ENCODE results near the gene CLMN. TPM values are rescaled to one million over a fixed set of nuclear protein-coding genes. Genes with fewer than 3 reads are reported as not detected.

Gene CLMN
- total and polyA plus RNA-seq, 2 of the 13 experiments (the other 11 are each of a cell fraction or from before 2014, with no cell fraction given), result 15.1 to 16.7 TPM

DNA sequence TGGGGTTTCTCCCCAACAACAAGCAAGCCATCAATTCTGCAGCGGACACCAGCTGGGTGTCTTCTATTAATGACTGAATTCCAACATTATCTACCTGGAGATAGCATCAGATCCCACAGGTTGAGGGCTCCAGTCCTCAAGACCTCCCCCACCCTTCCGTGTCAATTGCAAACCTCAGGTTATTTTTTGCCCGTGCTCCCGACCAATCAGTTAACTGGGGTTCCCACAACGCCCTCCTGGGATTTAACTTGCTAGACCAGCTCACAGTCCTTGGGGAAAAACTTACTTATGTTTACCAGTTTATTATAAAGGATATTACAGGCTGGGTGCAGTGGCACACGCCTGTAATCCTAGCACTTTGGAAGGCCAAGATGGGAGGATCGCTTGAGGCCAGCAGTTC lies 172.1 kb downstream of the CLMN start (continued):
- TF ChIP-seq, protein P1, sequence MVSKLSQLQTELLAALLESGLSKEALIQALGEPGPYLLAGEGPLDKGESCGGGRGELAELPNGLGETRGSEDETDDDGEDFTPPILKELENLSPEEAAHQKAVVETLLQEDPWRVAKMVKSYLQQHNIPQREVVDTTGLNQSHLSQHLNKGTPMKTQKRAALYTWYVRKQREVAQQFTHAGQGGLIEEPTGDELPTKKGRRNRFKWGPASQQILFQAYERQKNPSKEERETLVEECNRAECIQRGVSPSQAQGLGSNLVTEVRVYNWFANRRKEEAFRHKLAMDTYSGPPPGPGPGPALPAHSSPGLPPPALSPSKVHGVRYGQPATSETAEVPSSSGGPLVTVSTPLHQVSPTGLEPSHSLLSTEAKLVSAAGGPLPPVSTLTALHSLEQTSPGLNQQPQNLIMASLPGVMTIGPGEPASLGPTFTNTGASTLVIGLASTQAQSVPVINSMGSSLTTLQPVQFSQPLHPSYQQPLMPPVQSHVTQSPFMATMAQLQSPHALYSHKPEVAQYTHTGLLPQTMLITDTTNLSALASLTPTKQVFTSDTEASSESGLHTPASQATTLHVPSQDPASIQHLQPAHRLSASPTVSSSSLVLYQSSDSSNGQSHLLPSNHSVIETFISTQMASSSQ (IDR thresholded peaks at IDR 0.05; ENCODE audit: low read depth), result no peak
- TF ChIP-seq, protein P1 (CRISPR knock-in tag; IDR thresholded peaks at IDR 0.05; ENCODE audit: borderline replicate concordance), result no peak
- TF ChIP-seq, protein P2, sequence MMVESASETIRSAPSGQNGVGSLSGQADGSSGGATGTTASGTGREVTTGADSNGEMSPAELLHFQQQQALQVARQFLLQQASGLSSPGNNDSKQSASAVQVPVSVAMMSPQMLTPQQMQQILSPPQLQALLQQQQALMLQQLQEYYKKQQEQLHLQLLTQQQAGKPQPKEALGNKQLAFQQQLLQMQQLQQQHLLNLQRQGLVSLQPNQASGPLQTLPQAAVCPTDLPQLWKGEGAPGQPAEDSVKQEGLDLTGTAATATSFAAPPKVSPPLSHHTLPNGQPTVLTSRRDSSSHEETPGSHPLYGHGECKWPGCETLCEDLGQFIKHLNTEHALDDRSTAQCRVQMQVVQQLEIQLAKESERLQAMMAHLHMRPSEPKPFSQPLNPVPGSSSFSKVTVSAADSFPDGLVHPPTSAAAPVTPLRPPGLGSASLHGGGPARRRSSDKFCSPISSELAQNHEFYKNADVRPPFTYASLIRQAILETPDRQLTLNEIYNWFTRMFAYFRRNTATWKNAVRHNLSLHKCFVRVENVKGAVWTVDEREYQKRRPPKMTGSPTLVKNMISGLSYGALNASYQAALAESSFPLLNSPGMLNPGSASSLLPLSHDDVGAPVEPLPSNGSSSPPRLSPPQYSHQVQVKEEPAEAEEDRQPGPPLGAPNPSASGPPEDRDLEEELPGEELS (CRISPR knock-in tag; IDR thresholded peaks at IDR 0.05), result no peak
- TF ChIP-seq SMAD3 (CRISPR knock-in tag; IDR thresholded peaks at IDR 0.05) (no peak), MEIS2 (CRISPR knock-in tag; IDR thresholded peaks at IDR 0.05) (no peak), TEAD2 (CRISPR knock-in tag; IDR thresholded peaks at IDR 0.05) (no peak)
- TF ChIP-seq, protein P3, sequence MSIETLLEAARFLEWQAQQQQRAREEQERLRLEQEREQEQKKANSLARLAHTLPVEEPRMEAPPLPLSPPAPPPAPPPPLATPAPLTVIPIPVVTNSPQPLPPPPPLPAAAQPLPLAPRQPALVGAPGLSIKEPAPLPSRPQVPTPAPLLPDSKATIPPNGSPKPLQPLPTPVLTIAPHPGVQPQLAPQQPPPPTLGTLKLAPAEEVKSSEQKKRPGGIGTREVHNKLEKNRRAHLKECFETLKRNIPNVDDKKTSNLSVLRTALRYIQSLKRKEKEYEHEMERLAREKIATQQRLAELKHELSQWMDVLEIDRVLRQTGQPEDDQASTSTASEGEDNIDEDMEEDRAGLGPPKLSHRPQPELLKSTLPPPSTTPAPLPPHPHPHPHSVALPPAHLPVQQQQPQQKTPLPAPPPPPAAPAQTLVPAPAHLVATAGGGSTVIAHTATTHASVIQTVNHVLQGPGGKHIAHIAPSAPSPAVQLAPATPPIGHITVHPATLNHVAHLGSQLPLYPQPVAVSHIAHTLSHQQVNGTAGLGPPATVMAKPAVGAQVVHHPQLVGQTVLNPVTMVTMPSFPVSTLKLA (IDR thresholded peaks at IDR 0.05), result no peak
- TF ChIP-seq, protein P4, sequence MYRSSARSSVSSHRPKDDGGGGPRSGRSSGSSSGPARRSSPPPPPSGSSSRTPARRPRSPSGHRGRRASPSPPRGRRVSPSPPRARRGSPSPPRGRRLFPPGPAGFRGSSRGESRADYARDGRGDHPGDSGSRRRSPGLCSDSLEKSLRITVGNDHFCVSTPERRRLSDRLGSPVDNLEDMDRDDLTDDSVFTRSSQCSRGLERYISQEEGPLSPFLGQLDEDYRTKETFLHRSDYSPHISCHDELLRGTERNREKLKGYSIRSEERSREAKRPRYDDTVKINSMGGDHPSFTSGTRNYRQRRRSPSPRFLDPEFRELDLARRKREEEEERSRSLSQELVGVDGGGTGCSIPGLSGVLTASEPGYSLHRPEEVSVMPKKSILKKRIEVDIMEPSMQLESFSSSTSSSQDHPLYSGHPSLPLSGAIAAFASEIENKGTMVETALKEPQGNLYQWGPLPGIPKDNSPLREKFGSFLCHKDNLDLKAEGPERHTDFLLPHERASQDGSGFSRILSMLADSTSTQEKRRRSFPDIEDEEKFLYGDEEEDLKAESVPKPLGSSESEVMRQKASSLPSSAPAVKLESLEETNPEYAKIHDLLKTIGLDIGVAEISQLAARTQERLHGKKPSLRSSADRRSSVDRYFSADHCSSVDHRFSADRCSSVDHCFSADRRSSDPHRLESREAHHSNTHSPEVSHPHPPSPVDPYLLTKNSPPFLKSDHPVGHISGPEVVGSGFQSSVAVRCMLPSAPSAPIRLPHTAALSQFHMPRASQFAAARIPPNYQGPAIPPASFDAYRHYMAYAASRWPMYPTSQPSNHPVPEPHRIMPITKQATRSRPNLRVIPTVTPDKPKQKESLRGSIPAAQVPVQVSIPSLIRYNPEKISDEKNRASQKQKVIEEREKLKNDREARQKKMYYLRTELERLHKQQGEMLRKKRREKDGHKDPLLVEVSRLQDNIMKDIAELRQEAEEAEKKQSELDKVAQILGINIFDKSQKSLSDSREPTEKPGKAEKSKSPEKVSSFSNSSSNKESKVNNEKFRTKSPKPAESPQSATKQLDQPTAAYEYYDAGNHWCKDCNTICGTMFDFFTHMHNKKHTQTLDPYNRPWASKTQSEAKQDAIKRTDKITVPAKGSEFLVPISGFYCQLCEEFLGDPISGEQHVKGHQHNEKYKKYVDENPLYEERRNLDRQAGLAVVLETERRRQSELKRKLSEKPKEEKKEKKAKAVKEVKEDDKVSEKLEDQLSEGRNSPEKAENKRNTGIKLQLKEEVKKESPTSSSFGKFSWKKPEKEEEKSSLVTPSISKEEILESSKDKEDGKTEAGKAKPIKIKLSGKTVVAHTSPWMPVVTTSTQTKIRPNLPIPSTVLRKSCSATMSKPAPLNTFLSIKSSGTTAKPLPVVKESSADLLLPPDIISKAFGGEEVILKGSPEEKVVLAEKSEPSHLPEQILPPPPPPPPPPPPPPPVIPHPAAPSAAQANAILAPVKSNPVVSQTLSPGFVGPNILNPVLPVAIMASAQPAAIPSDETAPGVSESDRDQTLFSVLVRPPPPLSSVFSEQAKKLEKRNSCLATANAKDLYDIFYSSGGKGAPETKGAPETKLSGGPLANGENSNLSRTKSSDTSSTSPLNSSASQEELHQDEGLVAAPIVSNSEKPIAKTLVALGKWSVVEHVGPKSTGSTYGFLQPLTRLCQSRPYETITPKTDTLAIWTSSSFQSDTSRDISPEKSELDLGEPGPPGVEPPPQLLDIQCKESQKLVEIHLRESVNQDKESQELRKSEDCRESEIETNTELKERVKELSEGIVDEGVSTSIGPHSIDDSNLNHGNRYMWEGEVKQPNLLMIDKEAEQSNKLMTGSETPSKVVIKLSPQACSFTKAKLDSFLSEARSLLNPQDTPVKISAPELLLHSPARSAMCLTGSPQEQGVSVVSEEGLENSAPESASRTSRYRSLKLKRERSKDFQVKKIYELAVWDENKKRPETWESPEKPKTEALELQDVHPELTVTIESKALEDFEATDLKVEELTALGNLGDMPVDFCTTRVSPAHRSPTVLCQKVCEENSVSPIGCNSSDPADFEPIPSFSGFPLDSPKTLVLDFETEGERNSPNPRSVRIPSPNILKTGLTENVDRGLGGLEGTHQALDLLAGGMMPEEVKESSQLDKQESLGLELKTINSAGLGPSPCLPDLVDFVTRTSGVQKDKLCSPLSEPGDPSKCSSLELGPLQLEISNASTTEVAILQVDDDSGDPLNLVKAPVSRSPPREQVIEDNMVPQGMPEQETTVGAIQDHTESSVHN (CRISPR knock-in tag; IDR thresholded peaks at IDR 0.05), result no peak
- TF ChIP-seq, protein P5, sequence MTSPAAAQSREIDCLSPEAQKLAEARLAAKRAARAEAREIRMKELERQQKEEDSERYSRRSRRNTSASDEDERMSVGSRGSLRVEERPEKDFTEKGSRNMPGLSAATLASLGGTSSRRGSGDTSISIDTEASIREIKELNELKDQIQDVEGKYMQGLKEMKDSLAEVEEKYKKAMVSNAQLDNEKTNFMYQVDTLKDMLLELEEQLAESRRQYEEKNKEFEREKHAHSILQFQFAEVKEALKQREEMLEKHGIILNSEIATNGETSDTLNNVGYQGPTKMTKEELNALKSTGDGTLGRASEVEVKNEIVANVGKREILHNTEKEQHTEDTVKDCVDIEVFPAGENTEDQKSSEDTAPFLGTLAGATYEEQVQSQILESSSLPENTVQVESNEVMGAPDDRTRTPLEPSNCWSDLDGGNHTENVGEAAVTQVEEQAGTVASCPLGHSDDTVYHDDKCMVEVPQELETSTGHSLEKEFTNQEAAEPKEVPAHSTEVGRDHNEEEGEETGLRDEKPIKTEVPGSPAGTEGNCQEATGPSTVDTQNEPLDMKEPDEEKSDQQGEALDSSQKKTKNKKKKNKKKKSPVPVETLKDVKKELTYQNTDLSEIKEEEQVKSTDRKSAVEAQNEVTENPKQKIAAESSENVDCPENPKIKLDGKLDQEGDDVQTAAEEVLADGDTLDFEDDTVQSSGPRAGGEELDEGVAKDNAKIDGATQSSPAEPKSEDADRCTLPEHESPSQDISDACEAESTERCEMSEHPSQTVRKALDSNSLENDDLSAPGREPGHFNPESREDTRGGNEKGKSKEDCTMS (CRISPR knock-in tag; conservative IDR thresholded peaks at IDR 0.05), result no peak

Data from HepG2 (cell line).